Endodermal cell (in vitro differentiated cells): Measurements from ENCODE around the gene SSTR5. TPM values are rescaled to one million over a fixed set of nuclear protein-coding genes. Genes with fewer than 3 reads are reported as not detected.

Experiments used
- DNase-seq: peaks from one replicate; pipeline ENCODE4 v3.0.0-alpha.2; 2017
- H3K27ac ChIP-seq: 2 replicates; pipeline ENCODE4 v1.5.1; 2013; ENCODE audit warnings: mild to moderate bottlenecking, low read depth, low read length, moderate library complexity
- H3K27me3 ChIP-seq: 2 replicates; pipeline ENCODE4 v1.6.1; 2013; ENCODE audit warnings: mild to moderate bottlenecking, low read length, moderate library complexity; ENCODE audit not compliant: insufficient read depth, control insufficient read depth, poor library complexity, severe bottlenecking
- H3K36me3 ChIP-seq: 2 replicates; pipeline ENCODE4 v1.7.0; 2013; ENCODE audit warnings: mild to moderate bottlenecking, low read length, moderate library complexity; ENCODE audit not compliant: control insufficient read depth, insufficient read depth
- H3K4me1 ChIP-seq: one replicate; pipeline ENCODE4 v1.7.0; 2013; ENCODE audit warnings: low read length; ENCODE audit not compliant: control insufficient read depth, insufficient read depth
- H3K4me3 ChIP-seq: 2 replicates; pipeline ENCODE4 v1.5.1; 2013; ENCODE audit warnings: mild to moderate bottlenecking, low read length, moderate library complexity
- H3K9ac ChIP-seq: 2 replicates; pipeline ENCODE4 v1.6.1; 2013; ENCODE audit warnings: mild to moderate bottlenecking, low read length, moderate library complexity; ENCODE audit not compliant: poor library complexity, severe bottlenecking; ENCODE audit errors: extremely low read depth
- H3K9me3 ChIP-seq: 2 replicates; pipeline ENCODE4 v1.6.1; 2013; ENCODE audit warnings: mild to moderate bottlenecking, low read length, moderate library complexity; ENCODE audit not compliant: control insufficient read depth
- H3K27ac Mint-ChIP-seq: 2 replicates; pipeline ENCODE4 v1.8.0; 2020; ENCODE audit warnings: mixed read lengths
- H3K27me3 Mint-ChIP-seq: 2 replicates; pipeline ENCODE4 v1.8.0; 2021; ENCODE audit warnings: mild to moderate bottlenecking, mixed read lengths; ENCODE audit not compliant: insufficient read depth
- H3K36me3 Mint-ChIP-seq: 2 replicates; pipeline ENCODE4 v1.8.0; 2020; ENCODE audit warnings: low read depth, mixed read lengths
- H3K4me1 Mint-ChIP-seq: 2 replicates; pipeline ENCODE4 v1.8.0; 2020; ENCODE audit warnings: mixed read lengths
- H3K4me3 Mint-ChIP-seq: 2 replicates; pipeline ENCODE4 v1.8.0; 2020; ENCODE audit warnings: mild to moderate bottlenecking, moderate library complexity, mixed read lengths
- H3K9me3 Mint-ChIP-seq: 2 replicates; pipeline ENCODE4 v1.8.0; 2020; ENCODE audit warnings: mild to moderate bottlenecking, mixed read lengths
- WGBS, 2 experiments: methylation state at CpG; one replicate each; pipeline versions ENCODE4 v1.1.5 to v1.1.7; 2013; ENCODE audit warnings: missing lambda C conversion rate in 2 of 2, mixed read lengths in 1 of 2; ENCODE audit not compliant: insufficient coverage in 1 of 2, insufficient read length in 1 of 2; 5-methylcytosine and 5-hydroxymethylcytosine counted together
- total RNA-seq, 2 donors: library from RNA; stranded (reverse); fragmentation: NEBNext Ultra II Directional in 1 of 2; extraction: Animal tissue kit (Norgen Biotek cat#: 25700) in 1 of 2; gene quantifications; 2 replicates in 1 of 2; 3 replicates in 1 of 2; pipeline ENCODE4 v1.2.1, GENCODE V29; 2021
- TF ChIP-seq, protein P1 (sequence below): fragments of 200-600 bp; sonication (generic); conservative IDR thresholded peaks from 2 replicates; pipeline ENCODE4 v1.5.0; 2021; ENCODE audit warnings: antibody characterized with exemption, mild to moderate bottlenecking

The SSTR5 gene
- total RNA-seq, 2 donors from 2014 or later = 0.64 to 1.3 TPM

DNA sequence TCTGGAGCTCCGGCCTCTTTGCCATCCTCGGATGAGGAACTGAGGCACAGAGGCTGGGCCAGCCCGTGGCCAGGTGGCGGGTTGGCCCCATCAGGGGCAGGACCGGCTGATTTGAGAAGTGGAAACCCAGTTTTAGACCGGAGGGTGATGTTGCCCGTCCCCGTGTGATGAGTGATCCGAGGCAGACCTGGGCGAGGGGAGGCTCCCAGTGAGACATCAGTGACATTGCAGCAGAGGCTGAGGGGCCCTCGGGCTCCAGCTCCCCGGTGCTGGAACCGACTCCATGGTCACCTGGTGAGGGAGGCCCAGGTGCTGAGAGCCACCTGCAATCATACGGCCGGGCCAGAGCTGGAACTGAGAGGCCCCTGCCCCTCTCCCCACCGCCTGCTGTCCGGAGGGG lies 53.5 kb downstream of the SSTR5 start:
- H3K4me1 Mint-ChIP-seq = no peaks in the 10 kb centered on the region
- no peak overlapping the region for H3K9ac ChIP-seq
- no peak overlapping the region for H3K4me3 ChIP-seq
- 89 to 94% methylated on average over 12 to 17 of the region's 17 CpGs for WGBS, 2 experiments
- H3K9me3 ChIP-seq = no peaks in the 10 kb centered on the region
- no peak for DNase-seq
- no peaks in the 10 kb centered on the region for H3K4me1 ChIP-seq
- H3K27me3 Mint-ChIP-seq = no peaks in the 10 kb centered on the region
- no peaks in the 10 kb centered on the region for H3K36me3 Mint-ChIP-seq
- H3K27me3 ChIP-seq = no peaks in the 10 kb centered on the region
- TF ChIP-seq, protein P1, sequence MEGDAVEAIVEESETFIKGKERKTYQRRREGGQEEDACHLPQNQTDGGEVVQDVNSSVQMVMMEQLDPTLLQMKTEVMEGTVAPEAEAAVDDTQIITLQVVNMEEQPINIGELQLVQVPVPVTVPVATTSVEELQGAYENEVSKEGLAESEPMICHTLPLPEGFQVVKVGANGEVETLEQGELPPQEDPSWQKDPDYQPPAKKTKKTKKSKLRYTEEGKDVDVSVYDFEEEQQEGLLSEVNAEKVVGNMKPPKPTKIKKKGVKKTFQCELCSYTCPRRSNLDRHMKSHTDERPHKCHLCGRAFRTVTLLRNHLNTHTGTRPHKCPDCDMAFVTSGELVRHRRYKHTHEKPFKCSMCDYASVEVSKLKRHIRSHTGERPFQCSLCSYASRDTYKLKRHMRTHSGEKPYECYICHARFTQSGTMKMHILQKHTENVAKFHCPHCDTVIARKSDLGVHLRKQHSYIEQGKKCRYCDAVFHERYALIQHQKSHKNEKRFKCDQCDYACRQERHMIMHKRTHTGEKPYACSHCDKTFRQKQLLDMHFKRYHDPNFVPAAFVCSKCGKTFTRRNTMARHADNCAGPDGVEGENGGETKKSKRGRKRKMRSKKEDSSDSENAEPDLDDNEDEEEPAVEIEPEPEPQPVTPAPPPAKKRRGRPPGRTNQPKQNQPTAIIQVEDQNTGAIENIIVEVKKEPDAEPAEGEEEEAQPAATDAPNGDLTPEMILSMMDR = no peak
- no peaks in the 10 kb centered on the region for H3K36me3 ChIP-seq
- H3K27ac ChIP-seq = no peak overlapping the region
- no peaks in the 10 kb centered on the region for H3K9me3 Mint-ChIP-seq
- H3K4me3 Mint-ChIP-seq = no peak overlapping the region
- H3K27ac Mint-ChIP-seq = no peak overlapping the region

- no peak overlapping the region for H3K27ac Mint-ChIP-seq
- no peaks in the 10 kb centered on the region for H3K36me3 Mint-ChIP-seq
- Histone ChIP-seq H3K4me1 (no peaks in the 10 kb centered on the region), H3K27me3 (no peaks in the 10 kb centered on the region), H3K9ac (no peak overlapping the region), H3K9me3 (no peaks in the 10 kb centered on the region), H3K36me3 (no peaks in the 10 kb centered on the region), H3K27ac (no peak overlapping the region), H3K4me3 (no peak overlapping the region)
- no peak overlapping the region for H3K4me3 Mint-ChIP-seq
- TF ChIP-seq, protein P1 = no peak
- no peaks in the 10 kb centered on the region for H3K9me3 Mint-ChIP-seq
- DNase-seq = no peak
- H3K27me3 Mint-ChIP-seq = no peaks in the 10 kb centered on the region
- H3K4me1 Mint-ChIP-seq = no peaks in the 10 kb centered on the region
- WGBS, 2 experiments = 79 to 82% methylated on average over 8 to 10 of the region's 10 CpGs
Measured at GRCh38 chr16:1126586-1126985, 54.0 kb downstream of the SSTR5 start.

GRCh38 chr16:1127101-1127500 lies 54.6 kb downstream of the SSTR5 start:
- no peaks in the 10 kb centered on the region for H3K27me3 Mint-ChIP-seq
- TF ChIP-seq, protein P1 = no peak
- H3K36me3 Mint-ChIP-seq = no peaks in the 10 kb centered on the region
- no peak overlapping the region for H3K4me3 ChIP-seq
- no peak overlapping the region for H3K9ac ChIP-seq
- no peaks in the 10 kb centered on the region for H3K4me1 Mint-ChIP-seq
- 81 to 90% methylated on average over 6 to 16 of the region's 16 CpGs for WGBS, 2 experiments
- H3K36me3 ChIP-seq = no peaks in the 10 kb centered on the region
- no peaks in the 10 kb centered on the region for H3K4me1 ChIP-seq
- no peak overlapping the region for H3K27ac Mint-ChIP-seq
- no peak for DNase-seq
- H3K27me3 ChIP-seq = no peaks in the 10 kb centered on the region
- H3K9me3 Mint-ChIP-seq = no peaks in the 10 kb centered on the region
- H3K4me3 Mint-ChIP-seq = no peak overlapping the region
- H3K9me3 ChIP-seq = no peaks in the 10 kb centered on the region
- H3K27ac ChIP-seq = no peak overlapping the region
